GM20000 (cell line): ENCODE data around the gene MEN1.

Experiments used
- DNase-seq: peaks from one replicate; pipeline ENCODE4 v3.0.0; 2012; ENCODE audit warnings: low spot score
- TF ChIP-seq, protein P1 (sequence below): IDR thresholded peaks from 2 replicates; pipeline ENCODE4 v1.5.1; 2012; ENCODE audit warnings: mild to moderate bottlenecking, control low read depth; ENCODE audit errors: extremely low read depth, missing control alignments

The MEN1 gene

GRCh38 chr11:64838600-64839334 lies 28.4 kb upstream of the MEN1 start:
- TF ChIP-seq, protein P1, sequence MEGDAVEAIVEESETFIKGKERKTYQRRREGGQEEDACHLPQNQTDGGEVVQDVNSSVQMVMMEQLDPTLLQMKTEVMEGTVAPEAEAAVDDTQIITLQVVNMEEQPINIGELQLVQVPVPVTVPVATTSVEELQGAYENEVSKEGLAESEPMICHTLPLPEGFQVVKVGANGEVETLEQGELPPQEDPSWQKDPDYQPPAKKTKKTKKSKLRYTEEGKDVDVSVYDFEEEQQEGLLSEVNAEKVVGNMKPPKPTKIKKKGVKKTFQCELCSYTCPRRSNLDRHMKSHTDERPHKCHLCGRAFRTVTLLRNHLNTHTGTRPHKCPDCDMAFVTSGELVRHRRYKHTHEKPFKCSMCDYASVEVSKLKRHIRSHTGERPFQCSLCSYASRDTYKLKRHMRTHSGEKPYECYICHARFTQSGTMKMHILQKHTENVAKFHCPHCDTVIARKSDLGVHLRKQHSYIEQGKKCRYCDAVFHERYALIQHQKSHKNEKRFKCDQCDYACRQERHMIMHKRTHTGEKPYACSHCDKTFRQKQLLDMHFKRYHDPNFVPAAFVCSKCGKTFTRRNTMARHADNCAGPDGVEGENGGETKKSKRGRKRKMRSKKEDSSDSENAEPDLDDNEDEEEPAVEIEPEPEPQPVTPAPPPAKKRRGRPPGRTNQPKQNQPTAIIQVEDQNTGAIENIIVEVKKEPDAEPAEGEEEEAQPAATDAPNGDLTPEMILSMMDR: no peak
- DNase-seq: no peak

- TF ChIP-seq, protein P1: no peak
- no peak for DNase-seq
Observed at GRCh38 chr11:64837887-64838351, 27.6 kb upstream of the MEN1 start.

GRCh38 chr11:64836448-64837072 lies 26.2 kb upstream of the MEN1 start:
- TF ChIP-seq, protein P1: no peak

DNA sequence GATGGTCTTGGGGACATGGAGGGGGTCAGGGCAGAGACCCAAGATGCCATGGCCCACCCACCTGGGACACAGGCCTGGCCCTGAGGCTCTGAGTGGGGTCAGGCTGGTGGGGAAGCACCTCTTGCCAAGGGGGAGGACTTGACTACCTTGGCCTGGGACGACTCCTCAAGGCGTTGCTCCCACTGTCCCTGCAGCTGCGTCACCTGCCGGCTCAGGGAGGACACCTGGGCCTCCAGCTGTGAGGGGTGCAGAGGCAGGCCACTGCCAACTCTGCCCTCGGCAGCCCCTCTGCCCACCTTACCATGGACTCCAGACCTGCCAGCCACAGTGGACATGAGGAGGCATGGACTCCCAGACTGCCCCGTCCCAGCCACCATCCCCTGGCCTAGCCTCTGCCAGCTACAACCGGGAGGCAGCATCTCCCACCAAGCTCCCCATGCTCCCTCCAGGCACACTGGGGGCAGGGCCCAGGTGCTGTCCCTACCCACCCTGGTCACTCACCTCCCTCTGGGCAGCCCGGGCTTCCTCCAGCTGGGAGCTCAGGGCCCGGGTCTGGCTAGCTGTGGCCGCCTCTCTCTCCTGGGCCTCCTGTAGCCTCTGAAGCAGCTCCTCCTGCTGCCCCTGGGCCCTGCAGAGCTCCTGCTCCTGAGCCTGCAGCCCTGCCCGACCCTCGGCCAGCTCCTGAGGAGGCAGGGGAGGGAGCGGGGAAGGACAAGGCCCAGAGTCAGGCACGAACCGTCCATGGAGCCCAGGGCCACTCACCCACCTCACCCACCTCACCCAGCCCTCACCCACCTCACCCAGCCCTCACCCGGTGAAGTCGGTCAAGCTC lies 25.5 kb upstream of the MEN1 start:
- TF ChIP-seq, protein P1: no peak
- DNase-seq: no peak

More at GRCh38 chr11:64836448-64837072, 26.2 kb upstream of the MEN1 start:
- DNase-seq: no peak

GRCh38 chr11:64834723-64835615 lies 24.6 kb upstream of the MEN1 start:
- TF ChIP-seq, protein P1: no peak
- no peak for DNase-seq

- DNase-seq: no peak
- TF ChIP-seq, protein P1: no peak
Observed at GRCh38 chr11:64834031-64834722, 23.8 kb upstream of the MEN1 start.
